SJCRH30 (cell line): Measurements from ENCODE around the gene FMN1. TPM values are rescaled to one million over a fixed set of nuclear protein-coding genes. Genes with fewer than 3 reads are reported as not detected.

Experiments used
- DNase-seq, 2 experiments: peaks; one replicate each; pipeline ENCODE4 v3.0.0-alpha.2; 2015 to 2020
- H3K27ac ChIP-seq: fragments of 250-450 bp; sonication (Bioruptor Pico); 2 replicates; pipeline ENCODE4 v1.5.1; 2020; ENCODE audit warnings: mild to moderate bottlenecking, moderate library complexity
- H3K27me3 ChIP-seq: fragments of 250-450 bp; sonication (Bioruptor Pico); 2 replicates; pipeline ENCODE4 v1.5.1; 2020; ENCODE audit warnings: mild to moderate bottlenecking, moderate library complexity
- H3K36me3 ChIP-seq: fragments of 250-450 bp; sonication (Bioruptor Pico); 2 replicates; pipeline ENCODE4 v1.5.1; 2020; ENCODE audit warnings: mild to moderate bottlenecking, moderate library complexity
- H3K4me1 ChIP-seq: fragments of 250-450 bp; sonication (Bioruptor Pico); 2 replicates; pipeline ENCODE4 v1.5.1; 2020; ENCODE audit warnings: mild to moderate bottlenecking, moderate library complexity
- H3K4me3 ChIP-seq: fragments of 250-450 bp; sonication (Bioruptor Pico); 2 replicates; pipeline ENCODE4 v1.5.1; 2020; ENCODE audit warnings: mild to moderate bottlenecking, moderate library complexity
- H3K9me3 ChIP-seq: fragments of 250-450 bp; sonication (Bioruptor Pico); replicated peaks from 2 replicates; pipeline ENCODE4 v1.5.1; 2020; ENCODE audit warnings: mild to moderate bottlenecking, moderate library complexity
- total RNA-seq: library from RNA; depleted of rRNA; stranded (reverse); fragments of >200 nt; shearing (Covaris generic); gene quantifications from 2 replicates; pipeline ENCODE4 v1.2.3, GENCODE V29; 2014

FMN1 gene
- total RNA-seq, 1 experiment from 2014 or later, result 21.2 TPM

DNA sequence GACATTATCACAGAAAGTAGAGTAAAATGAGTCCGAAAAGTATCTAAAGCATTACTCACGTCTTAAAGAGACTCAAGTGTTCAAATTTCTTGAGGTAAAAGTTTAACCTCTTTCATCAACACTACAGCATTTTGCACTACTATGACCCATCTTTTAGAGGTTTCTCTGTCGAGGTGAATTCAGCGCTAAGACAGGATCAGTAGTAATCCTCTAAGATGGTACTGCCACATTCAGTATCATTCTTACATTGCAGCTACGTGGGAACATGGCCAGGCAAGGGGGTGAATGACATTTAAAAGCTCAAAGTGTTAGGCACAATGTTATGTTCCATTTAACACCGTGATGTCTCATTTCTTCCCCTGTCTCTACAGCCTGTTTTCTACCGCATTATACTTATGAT lies 210.8 kb downstream of the FMN1 start:
- no peaks in the 10 kb centered on the region for H3K9me3 ChIP-seq
- DNase-seq, result no peak
- no peaks in the 10 kb centered on the region for H3K27me3 ChIP-seq
- no peak overlapping the region for H3K4me3 ChIP-seq
- H3K4me1 ChIP-seq, result peaks cover 7% of the 10 kb centered on the region
- H3K36me3 ChIP-seq, result no peaks in the 10 kb centered on the region
- no peak overlapping the region for H3K27ac ChIP-seq

DNA sequence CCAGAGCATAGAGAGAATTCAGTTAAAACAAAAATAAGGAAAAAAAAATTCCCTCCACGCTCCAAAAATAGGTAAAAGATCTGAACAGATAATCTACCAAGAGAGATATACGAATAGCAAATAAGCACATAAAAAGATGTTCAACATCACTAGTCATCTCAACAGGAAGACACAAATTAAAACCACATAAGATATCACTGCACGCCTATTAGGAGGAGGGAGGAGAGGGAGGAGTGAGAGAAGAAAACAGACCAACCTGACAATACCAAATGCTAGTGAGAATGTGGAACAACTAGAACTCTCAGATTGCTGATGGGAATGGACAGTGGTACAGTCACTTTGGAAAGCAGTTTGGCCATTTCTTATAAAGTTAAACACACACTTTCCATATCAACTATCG lies 212.5 kb downstream of the FMN1 start:
- Histone ChIP-seq H3K9me3 (no peaks in the 10 kb centered on the region), H3K27ac (no peak overlapping the region), H3K4me3 (no peak overlapping the region), H3K4me1 (peaks cover 7% of the 10 kb centered on the region), H3K27me3 (no peaks in the 10 kb centered on the region), H3K36me3 (no peaks in the 10 kb centered on the region)
- DNase-seq, result peak in 1 of 2 experiments; percentile 40

DNA sequence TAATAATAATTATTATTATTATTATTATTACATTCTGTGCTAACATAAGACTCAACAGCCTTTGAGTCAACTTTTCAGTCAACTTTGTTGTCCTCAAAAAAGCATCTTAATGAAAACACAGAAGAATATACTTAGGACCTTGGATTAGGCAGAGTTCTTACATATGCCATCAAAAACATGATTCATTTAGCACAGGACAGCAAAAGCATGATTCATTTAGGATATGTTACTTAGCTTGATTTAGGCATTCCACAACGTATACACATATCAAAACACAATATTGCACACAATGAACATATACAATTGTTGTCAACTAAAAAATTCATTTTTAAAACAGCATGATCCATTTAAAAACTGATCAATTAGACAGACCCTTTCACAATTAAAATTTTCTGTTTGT lies 213.0 kb downstream of the FMN1 start:
- peaks cover 7% of the 10 kb centered on the region for H3K4me1 ChIP-seq

DNA sequence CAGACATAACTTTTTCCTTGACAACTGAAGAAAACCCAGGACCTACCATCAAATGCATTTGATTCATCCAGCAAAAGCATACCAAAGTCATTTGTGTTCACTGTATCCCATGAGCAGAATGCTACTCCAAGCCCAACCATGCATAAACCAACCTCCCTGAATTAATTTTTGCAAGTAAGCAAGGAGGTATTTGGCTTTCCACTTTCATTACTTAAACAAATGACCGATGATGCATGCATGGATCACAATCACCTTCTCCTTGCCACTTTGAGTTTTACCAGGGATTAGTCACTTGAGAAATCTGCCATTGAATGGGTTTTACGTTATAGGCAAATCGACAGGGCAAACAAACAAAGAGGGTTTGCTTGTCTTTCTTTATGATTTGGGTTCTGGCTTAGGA lies 214.8 kb downstream of the FMN1 start:
- no peak for DNase-seq
- Histone ChIP-seq H3K4me3 (no peak overlapping the region), H3K4me1 (peaks cover 10% of the 10 kb centered on the region), H3K27me3 (no peaks in the 10 kb centered on the region), H3K9me3 (no peaks in the 10 kb centered on the region), H3K36me3 (no peaks in the 10 kb centered on the region), H3K27ac (no peak overlapping the region)

More for the DNA sequence above, 213.0 kb downstream of the FMN1 start:
- Histone ChIP-seq H3K9me3 (no peaks in the 10 kb centered on the region), H3K4me3 (no peak overlapping the region), H3K36me3 (no peaks in the 10 kb centered on the region), H3K27me3 (no peaks in the 10 kb centered on the region), H3K27ac (no peak overlapping the region)
- DNase-seq, result no peak

DNA sequence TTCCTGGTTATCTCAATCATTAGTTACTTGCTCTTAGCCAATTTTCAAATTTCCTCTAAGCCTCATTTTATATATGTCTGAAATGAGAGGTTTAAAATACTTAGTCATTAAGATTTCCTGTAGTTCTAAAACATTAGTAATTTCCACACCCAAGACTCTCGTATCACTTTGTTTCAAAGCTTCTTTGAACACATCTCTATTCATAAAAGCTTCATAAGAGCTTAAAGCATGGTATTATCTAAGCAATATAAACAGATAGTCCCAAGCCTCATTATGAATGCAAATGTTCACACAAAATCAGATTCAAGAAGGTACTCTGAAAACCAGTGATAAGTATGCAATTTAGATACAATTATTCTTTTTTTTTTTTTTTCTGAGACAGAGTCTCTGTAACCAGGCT lies 217.0 kb downstream of the FMN1 start:
- H3K4me1 ChIP-seq, result peaks cover 18% of the 10 kb centered on the region
- no peaks in the 10 kb centered on the region for H3K36me3 ChIP-seq
- no peak for DNase-seq
- no peak overlapping the region for H3K27ac ChIP-seq
- H3K4me3 ChIP-seq, result no peak overlapping the region
- H3K9me3 ChIP-seq, result no peaks in the 10 kb centered on the region
- H3K27me3 ChIP-seq, result no peaks in the 10 kb centered on the region

DNA sequence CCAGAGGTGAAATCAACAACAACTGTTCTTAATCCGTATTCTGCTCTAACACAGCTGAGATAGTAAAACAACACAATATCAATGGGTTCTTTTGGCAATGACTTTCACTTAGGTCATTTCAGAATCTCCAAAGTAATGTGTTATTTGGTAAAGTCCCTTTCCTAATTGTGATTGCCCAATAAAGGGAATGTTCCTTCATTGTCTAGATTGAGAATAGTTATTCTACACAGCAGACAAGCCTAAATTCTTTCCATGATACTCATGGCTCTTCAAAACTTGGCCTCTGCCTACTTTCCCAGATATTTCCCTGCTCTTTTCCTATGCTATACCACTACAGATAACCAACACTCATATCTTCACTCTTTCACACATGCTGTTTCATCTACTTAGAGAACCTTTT lies 219.8 kb downstream of the FMN1 start:
- DNase-seq, result no peak
- no peak overlapping the region for H3K27ac ChIP-seq
- no peaks in the 10 kb centered on the region for H3K27me3 ChIP-seq
- H3K4me1 ChIP-seq, result peaks cover 10% of the 10 kb centered on the region
- no peak overlapping the region for H3K4me3 ChIP-seq
- no peaks in the 10 kb centered on the region for H3K9me3 ChIP-seq
- no peaks in the 10 kb centered on the region for H3K36me3 ChIP-seq

DNA sequence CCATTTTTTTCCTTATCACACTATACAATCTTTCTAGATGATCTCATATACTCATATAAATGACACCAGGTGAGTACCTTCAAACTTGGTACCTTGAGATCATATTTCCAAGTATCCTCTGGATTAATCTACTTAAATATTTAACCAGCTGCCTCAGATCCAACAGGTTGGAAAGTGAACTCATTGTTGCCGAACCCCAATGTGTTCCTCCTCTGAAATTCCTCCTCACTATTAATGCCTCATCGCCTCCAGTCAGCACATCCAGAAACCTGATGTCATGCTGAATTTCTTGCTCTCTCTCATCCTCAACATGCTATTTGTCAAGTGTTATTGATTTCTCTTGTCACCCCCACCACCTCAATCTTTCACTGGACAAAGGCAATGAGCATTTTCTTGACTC lies 221.8 kb downstream of the FMN1 start:
- no peaks in the 10 kb centered on the region for H3K27me3 ChIP-seq
- no peak overlapping the region for H3K4me3 ChIP-seq
- H3K36me3 ChIP-seq, result peaks cover 2% of the 10 kb centered on the region; the same call in 1 of the 2 replicates
- no peaks in the 10 kb centered on the region for H3K9me3 ChIP-seq
- DNase-seq, result no peak
- H3K27ac ChIP-seq, result no peak overlapping the region
- peaks cover 10% of the 10 kb centered on the region for H3K4me1 ChIP-seq

DNA sequence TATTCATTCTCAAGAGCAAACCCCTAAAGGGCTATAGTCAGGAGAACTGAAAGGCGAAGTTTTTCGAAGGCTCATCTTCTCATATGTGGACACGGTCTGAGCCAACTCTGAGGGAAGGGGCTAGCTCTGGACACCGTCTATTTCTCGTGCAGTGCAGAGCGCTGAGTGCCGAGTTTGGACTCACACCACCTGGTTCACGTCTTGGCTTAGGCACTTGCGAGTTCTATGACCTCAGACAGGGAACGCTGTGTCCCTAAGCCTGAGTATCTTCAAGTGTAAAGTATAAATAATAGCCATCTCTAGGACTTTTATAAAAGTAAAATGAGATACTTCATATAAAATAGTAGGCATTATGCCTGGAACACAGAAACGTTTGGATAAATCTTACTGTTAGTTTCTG lies 223.7 kb downstream of the FMN1 start:
- DNase-seq, result no peak
- H3K27me3 ChIP-seq, result no peaks in the 10 kb centered on the region
- H3K4me1 ChIP-seq, result peaks cover 10% of the 10 kb centered on the region
- H3K9me3 ChIP-seq, result no peaks in the 10 kb centered on the region
- H3K4me3 ChIP-seq, result no peak overlapping the region
- H3K36me3 ChIP-seq, result peaks cover 5% of the 10 kb centered on the region
- H3K27ac ChIP-seq, result no peak overlapping the region

DNA sequence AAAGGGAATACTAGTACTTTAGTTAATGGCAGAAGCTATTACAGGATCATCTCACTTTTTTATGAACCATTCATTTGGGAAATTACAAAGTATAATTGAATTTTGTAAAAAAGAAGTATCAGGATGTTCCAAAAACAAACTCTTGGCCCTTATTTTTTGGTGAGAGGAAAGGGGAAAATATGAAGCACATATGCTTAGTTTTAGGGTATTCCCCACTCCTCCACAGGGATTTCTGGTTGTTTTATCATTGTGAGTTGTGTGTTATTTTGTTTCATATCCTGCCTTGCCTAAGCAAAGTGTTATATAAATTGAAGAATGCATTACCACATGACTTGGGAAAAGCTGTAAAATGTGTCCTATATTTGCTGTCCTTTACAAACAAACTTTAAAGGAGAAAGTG lies 227.0 kb downstream of the FMN1 start:
- Histone ChIP-seq H3K27me3 (no peaks in the 10 kb centered on the region), H3K36me3 (peaks cover 10% of the 10 kb centered on the region), H3K27ac (no peak overlapping the region), H3K4me1 (no peaks in the 10 kb centered on the region), H3K9me3 (no peaks in the 10 kb centered on the region), H3K4me3 (no peak overlapping the region)
- DNase-seq, result no peak

DNA sequence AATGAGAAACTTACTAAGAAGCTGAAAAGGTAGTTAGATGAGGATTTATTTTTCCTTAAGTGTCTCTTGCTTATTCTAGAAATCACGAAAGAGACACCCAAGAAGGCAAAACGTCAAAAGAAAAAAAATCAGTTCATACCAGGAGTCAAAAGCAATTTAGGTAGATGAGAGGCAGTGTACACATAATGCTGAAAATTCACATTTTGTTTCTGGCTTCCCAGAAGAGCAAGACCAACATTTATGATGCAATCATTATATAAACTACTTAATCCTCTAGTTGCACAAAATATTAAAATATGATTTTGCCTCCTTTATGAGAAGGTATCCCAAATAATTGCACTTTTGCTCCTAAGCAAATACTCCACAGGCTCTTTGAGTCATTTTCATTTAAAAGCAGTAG lies 228.0 kb downstream of the FMN1 start:
- Histone ChIP-seq H3K4me3 (no peak overlapping the region), H3K4me1 (no peaks in the 10 kb centered on the region), H3K9me3 (no peaks in the 10 kb centered on the region), H3K27ac (no peak overlapping the region), H3K36me3 (peaks cover 12% of the 10 kb centered on the region), H3K27me3 (no peaks in the 10 kb centered on the region)
- DNase-seq, result no peak

DNA sequence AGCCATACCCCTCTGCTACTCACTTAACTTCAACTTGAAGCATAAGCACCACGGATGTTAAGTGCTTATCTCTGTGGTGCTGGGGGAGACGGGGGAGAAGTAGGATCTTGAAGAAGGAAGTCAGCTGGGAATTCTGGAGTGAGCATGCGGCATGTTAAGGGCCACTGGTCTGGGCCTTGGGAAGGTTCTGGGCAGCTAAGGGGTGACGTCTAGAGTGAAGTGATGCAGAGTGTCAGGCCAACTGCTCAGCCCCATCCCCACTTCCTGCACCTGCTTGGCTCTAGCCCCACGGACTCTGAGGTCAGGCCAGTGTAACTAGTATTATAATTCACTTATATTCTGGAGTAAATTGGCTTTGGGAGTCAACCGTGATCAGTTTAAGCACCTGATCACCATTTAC lies 228.6 kb downstream of the FMN1 start:
- DNase-seq, result no peak
- Histone ChIP-seq H3K36me3 (peaks cover 15% of the 10 kb centered on the region), H3K4me1 (no peaks in the 10 kb centered on the region), H3K27ac (no peak overlapping the region), H3K4me3 (no peak overlapping the region), H3K9me3 (no peaks in the 10 kb centered on the region), H3K27me3 (no peaks in the 10 kb centered on the region)

DNA sequence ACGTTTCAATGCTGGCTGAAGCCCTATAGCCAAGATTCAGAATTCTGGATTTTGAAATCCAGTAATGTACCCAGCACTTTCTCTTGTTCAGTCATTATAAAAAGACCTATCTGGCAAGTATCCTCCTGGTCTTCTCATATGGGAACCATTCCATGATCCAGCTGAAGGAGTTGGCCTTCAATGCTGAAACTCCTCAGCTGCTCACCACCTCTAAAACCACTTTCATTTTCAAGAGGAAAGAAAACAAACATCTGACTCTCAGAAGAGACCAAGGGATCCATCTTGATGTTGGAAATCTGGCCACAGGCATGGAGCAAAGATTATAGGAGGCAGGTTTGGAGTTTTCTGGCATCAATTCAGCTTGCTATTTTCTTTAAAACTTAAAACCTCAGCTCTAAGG lies 235.4 kb downstream of the FMN1 start:
- Histone ChIP-seq H3K27me3 (no peaks in the 10 kb centered on the region), H3K36me3 (peaks cover 15% of the 10 kb centered on the region; the same call in 1 of the 2 replicates), H3K4me1 (peaks cover under 1% of the 10 kb centered on the region), H3K27ac (no peak overlapping the region), H3K4me3 (no peak overlapping the region), H3K9me3 (peaks cover 4% of the 10 kb centered on the region; the same call in 1 of the 2 replicates)
- peak in 1 of 2 experiments; percentile 42 for DNase-seq

DNA sequence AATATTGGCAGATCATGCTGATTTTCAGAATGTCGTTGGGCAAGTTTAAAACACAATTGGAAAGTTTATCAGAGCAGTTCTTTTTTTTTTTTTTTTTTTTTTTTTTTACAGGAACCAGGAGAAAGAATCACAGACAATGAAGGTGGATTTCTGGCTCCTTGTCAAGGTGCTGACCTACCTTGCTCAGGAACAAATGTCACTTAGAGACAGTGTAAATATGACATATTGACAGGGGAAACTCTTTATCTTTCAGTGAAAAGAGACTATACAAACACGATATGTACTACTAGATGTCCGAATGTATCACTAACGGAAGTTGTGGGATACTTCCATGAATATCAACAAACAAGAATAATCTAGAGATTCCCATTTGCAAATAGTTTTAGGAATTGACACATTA lies 237.3 kb downstream of the FMN1 start:
- Histone ChIP-seq H3K4me3 (no peak overlapping the region), H3K9me3 (peaks cover 4% of the 10 kb centered on the region; the same call in 1 of the 2 replicates), H3K36me3 (peaks cover 10% of the 10 kb centered on the region; the same call in 1 of the 2 replicates), H3K27ac (no peak overlapping the region), H3K4me1 (peaks cover 18% of the 10 kb centered on the region), H3K27me3 (no peaks in the 10 kb centered on the region)
- no peak for DNase-seq

DNA sequence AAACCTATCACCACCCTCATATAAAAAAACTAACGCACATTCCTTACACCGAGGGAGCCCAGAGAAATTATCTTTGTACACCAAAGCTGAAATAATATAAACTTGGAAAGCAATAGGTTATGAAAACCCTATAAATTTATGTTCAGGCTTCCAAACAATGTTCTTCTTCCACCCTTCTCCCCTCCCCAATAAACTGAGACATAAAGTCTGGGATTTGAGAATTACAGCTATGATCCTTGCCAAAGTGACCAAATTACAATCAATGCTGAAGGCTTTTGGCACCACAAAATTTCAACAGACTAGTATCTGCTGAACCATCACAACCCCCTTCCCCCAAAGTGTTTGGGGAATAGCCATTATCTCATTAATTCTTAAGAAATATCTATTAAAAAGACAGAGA lies 237.8 kb downstream of the FMN1 start:
- peaks cover 23% of the 10 kb centered on the region for H3K4me1 ChIP-seq
- DNase-seq, result no peak
- H3K27me3 ChIP-seq, result no peaks in the 10 kb centered on the region
- H3K4me3 ChIP-seq, result no peak overlapping the region
- H3K9me3 ChIP-seq, result peaks cover 4% of the 10 kb centered on the region; the same call in 1 of the 2 replicates
- peaks cover 10% of the 10 kb centered on the region; the same call in 1 of the 2 replicates for H3K36me3 ChIP-seq
- no peak overlapping the region for H3K27ac ChIP-seq

DNA sequence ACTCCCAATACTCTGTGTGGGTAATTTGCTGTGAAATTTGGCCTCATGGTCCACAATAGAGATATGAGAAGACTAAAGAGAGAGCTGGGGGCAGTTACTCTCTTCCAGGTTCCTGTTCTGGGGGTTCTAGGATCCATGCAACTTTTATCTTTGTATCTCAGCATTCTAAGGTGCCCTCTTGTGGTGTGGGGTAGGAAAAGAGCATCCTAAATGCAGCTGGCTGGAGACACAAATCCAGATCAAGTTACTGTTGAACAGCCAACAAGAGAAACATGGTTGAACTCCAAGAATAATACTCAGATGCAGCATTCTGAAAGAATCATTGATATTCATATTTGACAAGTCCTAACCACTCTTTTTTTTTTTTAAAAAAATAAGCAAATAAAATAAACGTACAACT lies 238.5 kb downstream of the FMN1 start:
- Histone ChIP-seq H3K9me3 (peaks cover 4% of the 10 kb centered on the region; the same call in 1 of the 2 replicates), H3K4me1 (peaks cover 23% of the 10 kb centered on the region), H3K4me3 (no peak overlapping the region), H3K27ac (no peak overlapping the region), H3K36me3 (peaks cover 6% of the 10 kb centered on the region; the same call in 1 of the 2 replicates), H3K27me3 (no peaks in the 10 kb centered on the region)
- DNase-seq, result peak; percentile 51 to 81

DNA sequence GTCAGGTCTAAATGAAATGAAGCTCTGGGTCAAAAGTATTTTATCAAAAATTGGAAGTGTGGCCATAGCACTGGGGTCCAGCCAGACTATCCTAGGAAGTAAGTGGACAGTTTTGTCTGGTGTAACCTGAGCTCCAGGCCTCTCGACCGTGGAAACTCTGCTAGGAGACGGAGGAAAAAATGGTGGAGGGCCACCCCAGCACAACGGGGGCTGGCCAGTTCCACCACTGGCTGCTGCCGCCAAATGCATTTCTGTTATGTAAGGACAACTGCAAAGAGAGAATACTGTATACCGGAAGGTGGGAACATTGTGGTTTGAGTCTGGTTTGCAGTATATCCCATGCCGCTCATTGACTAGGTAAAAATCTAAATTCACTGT lies 241.0 kb downstream of the FMN1 start:
- peak overlapping the region; percentile 27 for H3K4me3 ChIP-seq
- peaks cover 5% of the 10 kb centered on the region; the same call in 1 of the 2 replicates for H3K9me3 ChIP-seq
- H3K27ac ChIP-seq, result peak overlapping the region; percentile 90
- peaks cover 23% of the 10 kb centered on the region for H3K4me1 ChIP-seq
- peaks cover 6% of the 10 kb centered on the region; the same call in 1 of the 2 replicates for H3K36me3 ChIP-seq
- DNase-seq, result peak; percentile 60 to 75
- no peaks in the 10 kb centered on the region for H3K27me3 ChIP-seq
